SK-N-SH treated with all-trans-retinoic acid at 6 μM for 48 hours (cell line): ENCODE data around the gene SDR42E2.

Source experiments
- ATAC-seq: fragments of 200-7000 bp; cut with Tn5 transposase; 3 replicates; pipeline ENCODE4 v1.9.1; 2020; ENCODE audit warnings: mild to moderate bottlenecking, moderate library complexity
- ARNTL ChIP-seq: fragments of 450-650 bp; formaldehyde crosslinking; IDR thresholded peaks from 2 replicates; pipeline ENCODE4 v1.5.0; 2020; ENCODE audit warnings: low read depth, mild to moderate bottlenecking, moderate library complexity, borderline replicate concordance
- BACH2 ChIP-seq: fragments of 250-450 bp; sonication (Bioruptor Pico); IDR thresholded peaks from 2 replicates; pipeline ENCODE4 v1.9.0; 2021; ENCODE audit warnings: mild to moderate bottlenecking, borderline replicate concordance
- CSDC2 ChIP-seq: fragments of 250-450 bp; sonication (Bioruptor Pico); IDR thresholded peaks from 2 replicates; pipeline ENCODE4 v1.5.0; 2020; ENCODE audit warnings: mild to moderate bottlenecking, moderate library complexity
- ESRRG ChIP-seq: fragments of 250-450 bp; sonication (Bioruptor Pico); IDR thresholded peaks from 2 replicates; pipeline ENCODE4 v1.6.1; 2021; ENCODE audit warnings: mild to moderate bottlenecking
- GLIS3 ChIP-seq: fragments of 250-450 bp; sonication (Bioruptor Pico); IDR thresholded peaks from 2 replicates; pipeline ENCODE4 v1.5.0; 2020; ENCODE audit warnings: mild to moderate bottlenecking, moderate library complexity
- ISL1 ChIP-seq: fragments of 250-450 bp; sonication (Bioruptor Pico); IDR thresholded peaks from 2 replicates; pipeline ENCODE4 v2.1.2; 2022; ENCODE audit warnings: mild to moderate bottlenecking, moderate library complexity
- PPARA ChIP-seq: fragments of 250-450 bp; sonication (Bioruptor Pico); IDR thresholded peaks from 2 replicates; pipeline ENCODE4 v1.5.0; 2020; ENCODE audit warnings: mild to moderate bottlenecking, borderline replicate concordance
- RARB ChIP-seq: fragments of 250-450 bp; sonication (Bioruptor Pico); IDR thresholded peaks from 2 replicates; pipeline ENCODE4 v1.8.0; 2021; ENCODE audit warnings: mild to moderate bottlenecking, moderate library complexity
- SNAI2 ChIP-seq: fragments of 250-450 bp; sonication (Bioruptor Pico); IDR thresholded peaks from 2 replicates; pipeline ENCODE4 v1.5.0; 2020; ENCODE audit warnings: mild to moderate bottlenecking, moderate library complexity
- TOX ChIP-seq: fragments of 250-450 bp; sonication (Bioruptor Pico); IDR thresholded peaks from 2 replicates; pipeline ENCODE4 v1.8.0; 2021; ENCODE audit warnings: mild to moderate bottlenecking, moderate library complexity, borderline replicate concordance
- ZC3H10 ChIP-seq: fragments of 250-450 bp; sonication (Bioruptor Pico); IDR thresholded peaks from 2 replicates; pipeline ENCODE4 v1.5.1; 2021; ENCODE audit warnings: mild to moderate bottlenecking, moderate library complexity
- ZFP3 ChIP-seq: fragments of 250-450 bp; sonication (Bioruptor Pico); IDR thresholded peaks from 2 replicates; pipeline ENCODE4 v1.5.0; 2020; ENCODE audit warnings: mild to moderate bottlenecking, moderate library complexity
- ZFP30 ChIP-seq: fragments of 450-650 bp; formaldehyde crosslinking; IDR thresholded peaks from 2 replicates; pipeline ENCODE4 v1.5.0; 2022; ENCODE audit warnings: mild to moderate bottlenecking, moderate library complexity
- ZNF565 ChIP-seq: fragments of 450-650 bp; formaldehyde crosslinking; conservative IDR thresholded peaks from 2 replicates; pipeline ENCODE4 v1.5.0; 2020; ENCODE audit warnings: low read depth, mild to moderate bottlenecking, moderate library complexity
- ZNF70 ChIP-seq: fragments of 450-650 bp; formaldehyde crosslinking; IDR thresholded peaks from 2 replicates; pipeline ENCODE4 v1.5.0; 2020; ENCODE audit warnings: mild to moderate bottlenecking, moderate library complexity
- ZNF8 ChIP-seq: fragments of 450-650 bp; formaldehyde crosslinking; IDR thresholded peaks from 2 replicates; pipeline ENCODE4 v1.5.0; 2020; ENCODE audit warnings: mild to moderate bottlenecking, moderate library complexity
- TF ChIP-seq, protein P1 (sequence below): fragments of 250-450 bp; sonication (Bioruptor Pico); IDR thresholded peaks from 2 replicates; pipeline ENCODE4 v1.5.1; 2020; ENCODE audit warnings: low read depth, mild to moderate bottlenecking, moderate library complexity
- TF ChIP-seq, protein P2 (sequence below): fragments of 250-450 bp; sonication (Bioruptor Pico); IDR thresholded peaks from 2 replicates; pipeline ENCODE4 v1.8.0; 2020; ENCODE audit warnings: mild to moderate bottlenecking, moderate library complexity, borderline replicate concordance
- TF ChIP-seq, protein P3 (sequence below): fragments of 250-450 bp; sonication (Bioruptor Pico); IDR thresholded peaks from 2 replicates; pipeline ENCODE4 v1.5.1; 2021; ENCODE audit warnings: mild to moderate bottlenecking, moderate library complexity
- TF ChIP-seq, protein P4 (sequence below): fragments of 250-450 bp; sonication (Bioruptor Pico); IDR thresholded peaks from 2 replicates; pipeline ENCODE4 v1.5.0; 2020; ENCODE audit warnings: mild to moderate bottlenecking, moderate library complexity
- TF ChIP-seq, protein P5 (sequence below): fragments of 250-450 bp; sonication (Bioruptor Pico); IDR thresholded peaks from 2 replicates; pipeline ENCODE4 v1.8.0; 2021; ENCODE audit warnings: low read depth, mild to moderate bottlenecking, moderate library complexity, borderline replicate concordance

The SDR42E2 gene

DNA sequence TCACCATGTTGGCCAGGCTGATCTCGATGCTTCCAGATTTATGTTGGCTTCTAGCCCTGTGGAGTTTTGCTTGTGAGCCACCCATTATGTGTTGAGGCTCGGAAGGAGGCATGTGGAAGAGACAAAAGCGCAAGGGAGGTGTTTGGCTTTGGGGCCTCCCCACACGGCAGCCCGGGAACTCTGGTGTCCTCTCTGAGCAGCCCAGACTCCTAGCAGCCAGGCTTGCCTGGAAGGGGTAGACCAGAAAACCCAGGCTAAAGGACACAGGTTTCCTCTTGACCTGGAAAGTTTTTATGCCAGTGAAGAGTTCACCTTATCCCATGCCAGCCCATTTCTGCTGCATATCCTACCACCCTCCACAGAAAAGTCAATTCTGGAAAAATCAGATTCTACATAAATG lies 21.0 kb downstream of the SDR42E2 start:
- TF ChIP-seq ISL1 (CRISPR knock-in tag) (no peak), RARB (CRISPR knock-in tag) (no peak), ZFP3 (CRISPR knock-in tag) (no peak)
- TF ChIP-seq, protein P1, sequence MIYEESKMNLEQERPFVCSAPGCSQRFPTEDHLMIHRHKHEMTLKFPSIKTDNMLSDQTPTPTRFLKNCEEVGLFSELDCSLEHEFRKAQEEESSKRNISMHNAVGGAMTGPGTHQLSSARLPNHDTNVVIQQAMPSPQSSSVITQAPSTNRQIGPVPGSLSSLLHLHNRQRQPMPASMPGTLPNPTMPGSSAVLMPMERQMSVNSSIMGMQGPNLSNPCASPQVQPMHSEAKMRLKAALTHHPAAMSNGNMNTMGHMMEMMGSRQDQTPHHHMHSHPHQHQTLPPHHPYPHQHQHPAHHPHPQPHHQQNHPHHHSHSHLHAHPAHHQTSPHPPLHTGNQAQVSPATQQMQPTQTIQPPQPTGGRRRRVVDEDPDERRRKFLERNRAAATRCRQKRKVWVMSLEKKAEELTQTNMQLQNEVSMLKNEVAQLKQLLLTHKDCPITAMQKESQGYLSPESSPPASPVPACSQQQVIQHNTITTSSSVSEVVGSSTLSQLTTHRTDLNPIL: no peak
- TF ChIP-seq, protein P2, sequence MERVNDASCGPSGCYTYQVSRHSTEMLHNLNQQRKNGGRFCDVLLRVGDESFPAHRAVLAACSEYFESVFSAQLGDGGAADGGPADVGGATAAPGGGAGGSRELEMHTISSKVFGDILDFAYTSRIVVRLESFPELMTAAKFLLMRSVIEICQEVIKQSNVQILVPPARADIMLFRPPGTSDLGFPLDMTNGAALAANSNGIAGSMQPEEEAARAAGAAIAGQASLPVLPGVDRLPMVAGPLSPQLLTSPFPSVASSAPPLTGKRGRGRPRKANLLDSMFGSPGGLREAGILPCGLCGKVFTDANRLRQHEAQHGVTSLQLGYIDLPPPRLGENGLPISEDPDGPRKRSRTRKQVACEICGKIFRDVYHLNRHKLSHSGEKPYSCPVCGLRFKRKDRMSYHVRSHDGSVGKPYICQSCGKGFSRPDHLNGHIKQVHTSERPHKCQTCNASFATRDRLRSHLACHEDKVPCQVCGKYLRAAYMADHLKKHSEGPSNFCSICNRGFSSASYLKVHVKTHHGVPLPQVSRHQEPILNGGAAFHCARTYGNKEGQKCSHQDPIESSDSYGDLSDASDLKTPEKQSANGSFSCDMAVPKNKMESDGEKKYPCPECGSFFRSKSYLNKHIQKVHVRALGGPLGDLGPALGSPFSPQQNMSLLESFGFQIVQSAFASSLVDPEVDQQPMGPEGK (CRISPR knock-in tag): no peak
- ATAC-seq: no peak

DNA sequence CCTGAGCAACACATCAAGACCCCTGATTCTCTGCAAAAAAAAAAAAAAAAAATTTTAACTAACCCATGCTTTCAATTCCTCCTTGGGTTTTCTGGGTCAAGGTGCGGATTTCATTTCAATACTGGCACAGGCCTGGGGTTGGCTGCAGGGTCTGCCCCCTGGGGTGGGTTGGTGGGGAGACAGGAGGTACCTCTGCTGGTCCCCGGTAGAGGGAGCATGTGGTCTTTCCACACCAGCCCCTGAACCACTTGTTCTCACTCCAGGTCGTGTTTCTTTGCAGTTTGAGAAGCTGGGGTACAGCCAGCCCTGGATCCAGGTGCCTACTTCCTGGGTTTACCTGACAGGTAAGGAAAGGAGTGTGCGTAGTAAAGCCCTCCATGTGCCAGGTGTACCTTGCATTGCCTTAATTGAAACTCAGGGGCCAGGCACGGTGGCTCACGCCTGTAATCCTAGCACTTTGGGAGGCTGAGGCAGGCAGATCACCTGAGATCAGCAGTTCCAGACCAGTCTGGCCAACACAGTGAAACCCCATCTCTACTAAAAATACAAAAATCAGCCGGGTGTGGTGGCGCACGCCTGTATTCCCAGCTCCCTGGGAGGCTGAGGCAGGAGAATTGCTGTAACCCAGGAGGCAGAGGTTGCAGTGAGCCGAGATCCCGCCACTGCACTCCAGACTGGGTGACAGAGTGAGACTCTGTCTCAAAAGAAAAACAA lies 21.8 kb downstream of the SDR42E2 start:
- ATAC-seq: no peak
- TF ChIP-seq, protein P3, sequence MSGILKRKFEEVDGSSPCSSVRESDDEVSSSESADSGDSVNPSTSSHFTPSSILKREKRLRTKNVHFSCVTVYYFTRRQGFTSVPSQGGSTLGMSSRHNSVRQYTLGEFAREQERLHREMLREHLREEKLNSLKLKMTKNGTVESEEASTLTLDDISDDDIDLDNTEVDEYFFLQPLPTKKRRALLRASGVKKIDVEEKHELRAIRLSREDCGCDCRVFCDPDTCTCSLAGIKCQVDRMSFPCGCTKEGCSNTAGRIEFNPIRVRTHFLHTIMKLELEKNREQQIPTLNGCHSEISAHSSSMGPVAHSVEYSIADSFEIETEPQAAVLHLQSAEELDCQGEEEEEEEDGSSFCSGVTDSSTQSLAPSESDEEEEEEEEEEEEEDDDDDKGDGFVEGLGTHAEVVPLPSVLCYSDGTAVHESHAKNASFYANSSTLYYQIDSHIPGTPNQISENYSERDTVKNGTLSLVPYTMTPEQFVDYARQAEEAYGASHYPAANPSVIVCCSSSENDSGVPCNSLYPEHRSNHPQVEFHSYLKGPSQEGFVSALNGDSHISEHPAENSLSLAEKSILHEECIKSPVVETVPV: no peak
- TF ChIP-seq, protein P4, sequence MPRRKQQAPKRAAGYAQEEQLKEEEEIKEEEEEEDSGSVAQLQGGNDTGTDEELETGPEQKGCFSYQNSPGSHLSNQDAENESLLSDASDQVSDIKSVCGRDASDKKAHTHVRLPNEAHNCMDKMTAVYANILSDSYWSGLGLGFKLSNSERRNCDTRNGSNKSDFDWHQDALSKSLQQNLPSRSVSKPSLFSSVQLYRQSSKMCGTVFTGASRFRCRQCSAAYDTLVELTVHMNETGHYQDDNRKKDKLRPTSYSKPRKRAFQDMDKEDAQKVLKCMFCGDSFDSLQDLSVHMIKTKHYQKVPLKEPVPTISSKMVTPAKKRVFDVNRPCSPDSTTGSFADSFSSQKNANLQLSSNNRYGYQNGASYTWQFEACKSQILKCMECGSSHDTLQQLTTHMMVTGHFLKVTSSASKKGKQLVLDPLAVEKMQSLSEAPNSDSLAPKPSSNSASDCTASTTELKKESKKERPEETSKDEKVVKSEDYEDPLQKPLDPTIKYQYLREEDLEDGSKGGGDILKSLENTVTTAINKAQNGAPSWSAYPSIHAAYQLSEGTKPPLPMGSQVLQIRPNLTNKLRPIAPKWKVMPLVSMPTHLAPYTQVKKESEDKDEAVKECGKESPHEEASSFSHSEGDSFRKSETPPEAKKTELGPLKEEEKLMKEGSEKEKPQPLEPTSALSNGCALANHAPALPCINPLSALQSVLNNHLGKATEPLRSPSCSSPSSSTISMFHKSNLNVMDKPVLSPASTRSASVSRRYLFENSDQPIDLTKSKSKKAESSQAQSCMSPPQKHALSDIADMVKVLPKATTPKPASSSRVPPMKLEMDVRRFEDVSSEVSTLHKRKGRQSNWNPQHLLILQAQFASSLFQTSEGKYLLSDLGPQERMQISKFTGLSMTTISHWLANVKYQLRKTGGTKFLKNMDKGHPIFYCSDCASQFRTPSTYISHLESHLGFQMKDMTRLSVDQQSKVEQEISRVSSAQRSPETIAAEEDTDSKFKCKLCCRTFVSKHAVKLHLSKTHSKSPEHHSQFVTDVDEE: no peak
- no peak for TF ChIP-seq GLIS3 (CRISPR knock-in tag)
- TF ChIP-seq ZFP30: no peak
- no peak for TF ChIP-seq CSDC2 (CRISPR knock-in tag)
- no peak for TF ChIP-seq ZNF70
- TF ChIP-seq TOX (CRISPR knock-in tag): no peak
- TF ChIP-seq ZNF565: no peak
- TF ChIP-seq ZNF8 (CRISPR knock-in tag): no peak
- TF ChIP-seq ISL1 (CRISPR knock-in tag): no peak
- TF ChIP-seq, protein P2 (CRISPR knock-in tag): no peak
- no peak for TF ChIP-seq BACH2
- no peak for TF ChIP-seq ZC3H10 (CRISPR knock-in tag)
- no peak for TF ChIP-seq ZFP3 (CRISPR knock-in tag)
- TF ChIP-seq ARNTL (CRISPR knock-in tag): no peak
- no peak for TF ChIP-seq PPARA (CRISPR knock-in tag)
- TF ChIP-seq SNAI2: no peak
- TF ChIP-seq, protein P1: no peak

DNA sequence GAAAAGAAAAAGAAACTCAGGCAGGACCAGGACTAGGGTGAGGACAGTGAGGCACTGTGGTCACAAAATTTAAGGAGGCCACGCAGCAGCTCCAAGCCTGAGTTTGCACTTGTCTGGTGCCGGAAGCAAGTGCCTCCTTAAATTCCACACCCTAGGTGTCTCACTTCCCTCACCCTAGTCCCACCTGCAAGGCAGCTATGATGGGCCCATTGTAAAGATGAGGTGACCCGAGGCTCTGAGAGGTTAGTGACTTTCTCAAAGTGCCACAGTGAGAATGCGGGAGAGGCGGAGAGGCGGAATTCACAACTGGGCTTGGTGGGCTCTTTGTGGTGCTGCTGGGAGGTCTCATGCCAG lies 22.3 kb downstream of the SDR42E2 start:
- no peak for ATAC-seq
- TF ChIP-seq SNAI2 (no peak), ZFP30 (no peak), ZNF8 (CRISPR knock-in tag) (no peak), TOX (CRISPR knock-in tag) (no peak), ESRRG (CRISPR knock-in tag) (no peak), ISL1 (CRISPR knock-in tag) (no peak)
- TF ChIP-seq, protein P5, sequence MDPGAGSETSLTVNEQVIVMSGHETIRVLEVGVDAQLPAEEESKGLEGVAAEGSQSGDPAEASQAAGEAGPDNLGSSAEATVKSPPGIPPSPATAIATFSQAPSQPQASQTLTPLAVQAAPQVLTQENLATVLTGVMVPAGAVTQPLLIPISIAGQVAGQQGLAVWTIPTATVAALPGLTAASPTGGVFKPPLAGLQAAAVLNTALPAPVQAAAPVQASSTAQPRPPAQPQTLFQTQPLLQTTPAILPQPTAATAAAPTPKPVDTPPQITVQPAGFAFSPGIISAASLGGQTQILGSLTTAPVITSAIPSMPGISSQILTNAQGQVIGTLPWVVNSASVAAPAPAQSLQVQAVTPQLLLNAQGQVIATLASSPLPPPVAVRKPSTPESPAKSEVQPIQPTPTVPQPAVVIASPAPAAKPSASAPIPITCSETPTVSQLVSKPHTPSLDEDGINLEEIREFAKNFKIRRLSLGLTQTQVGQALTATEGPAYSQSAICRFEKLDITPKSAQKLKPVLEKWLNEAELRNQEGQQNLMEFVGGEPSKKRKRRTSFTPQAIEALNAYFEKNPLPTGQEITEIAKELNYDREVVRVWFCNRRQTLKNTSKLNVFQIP: no peak
- TF ChIP-seq, protein P2 (CRISPR knock-in tag): no peak
